VCaP (cell line): ENCODE results near the gene WASHC2A.
"Not testable (repeated sequence)": the region's sequence is repeated elsewhere in the genome, so short reads cannot be mapped to it uniquely, and the experiment has no call there.

ENCODE experiments used
- H3K27ac ChIP-seq: fragments of 450-650 bp; 2 replicates; pipeline ENCODE4 v1.5.1; 2017
- CTCF ChIP-seq: fragments of 450-650 bp; conservative IDR thresholded peaks from 2 replicates; pipeline ENCODE4 v1.5.1; 2017; ENCODE audit warnings: mild to moderate bottlenecking, moderate library complexity

The WASHC2A gene

GRCh38 chr10:50098645-50099044 is 30.9 kb downstream of the WASHC2A start:
- not testable (repeated sequence) for H3K27ac ChIP-seq

- H3K27ac ChIP-seq = not testable (repeated sequence)
These were observed 33.4 kb downstream of the WASHC2A start for GRCh38 chr10:50101139-50101582.

GRCh38 chr10:50101747-50102146 is 34.0 kb downstream of the WASHC2A start:
- not testable (repeated sequence) for H3K27ac ChIP-seq

- not testable (repeated sequence) for H3K27ac ChIP-seq
These were observed 34.5 kb downstream of the WASHC2A start for GRCh38 chr10:50102267-50102666.

GRCh38 chr10:50108999-50109698 is 41.4 kb downstream of the WASHC2A start:
- H3K27ac ChIP-seq = not testable (repeated sequence)

- H3K27ac ChIP-seq = not testable (repeated sequence)
These were observed 44.8 kb downstream of the WASHC2A start for GRCh38 chr10:50112419-50113112.

- H3K27ac ChIP-seq = not testable (repeated sequence)
These were observed 59.0 kb downstream of the WASHC2A start for GRCh38 chr10:50126765-50127164.

GRCh38 chr10:50127770-50128292 is 60.1 kb downstream of the WASHC2A start:
- not testable (repeated sequence) for H3K27ac ChIP-seq

- H3K27ac ChIP-seq = not testable (repeated sequence)
These were observed 63.7 kb downstream of the WASHC2A start for GRCh38 chr10:50131245-50131965.

GRCh38 chr10:50132322-50132721 is 64.6 kb downstream of the WASHC2A start:
- not testable (repeated sequence) for H3K27ac ChIP-seq

- not testable (repeated sequence) for H3K27ac ChIP-seq
These were observed 65.1 kb downstream of the WASHC2A start for GRCh38 chr10:50132841-50133240.

GRCh38 chr10:50143512-50144174 is 75.9 kb downstream of the WASHC2A start:
- H3K27ac ChIP-seq = not testable (repeated sequence)

- not testable (repeated sequence) for H3K27ac ChIP-seq
These were observed 77.8 kb downstream of the WASHC2A start for GRCh38 chr10:50145575-50145974.

- H3K27ac ChIP-seq = no peak overlapping the region
- TF ChIP-seq CTCF = no peak
These were observed 85.1 kb downstream of the WASHC2A start for GRCh38 chr10:50152792-50153272.

GRCh38 chr10:50157868-50158267 is 90.1 kb downstream of the WASHC2A start:
- H3K27ac ChIP-seq = not testable (repeated sequence)

GRCh38 chr10:50159856-50160255 is 92.1 kb downstream of the WASHC2A start:
- not testable (repeated sequence) for H3K27ac ChIP-seq

GRCh38 chr10:50165038-50165437 is 97.3 kb downstream of the WASHC2A start:
- not testable (repeated sequence) for H3K27ac ChIP-seq

GRCh38 chr10:50167833-50168232 is 100.1 kb downstream of the WASHC2A start:
- not testable (repeated sequence) for H3K27ac ChIP-seq

- H3K27ac ChIP-seq = not testable (repeated sequence)
These were observed 101.8 kb downstream of the WASHC2A start for GRCh38 chr10:50169506-50169905.
